GM10248 (cell line): ENCODE measurements around the gene SNHG17.
"Not testable (repeated sequence)": the region's sequence is repeated elsewhere in the genome, so short reads cannot be mapped to it uniquely, and the experiment has no call there.

ENCODE experiments used
- CTCF ChIA-PET: fragments of 300-600 bp; sonication (Branson Sonifier 250); formaldehyde crosslinking; extraction: SDS; loops from one replicate; lab custom pipeline; 2021; ENCODE audit warnings: antibody characterized with exemption; lab: Yijun Ruan, JAX
- POLR2A ChIA-PET: fragments of 350-650 bp; sonication (Branson Sonifier 250); formaldehyde crosslinking; extraction: SDS; loops from one replicate; lab custom pipeline; 2020; ENCODE audit warnings: antibody characterized with exemption; lab: Yijun Ruan, JAX
- DNase-seq: peaks from one replicate; pipeline ENCODE4 v3.0.0; 2012; ENCODE audit errors: extremely low spot score
- CTCF ChIP-seq: IDR thresholded peaks from 2 replicates; pipeline ENCODE4 v1.5.1; 2012; ENCODE audit warnings: mild to moderate bottlenecking, low read depth; ENCODE audit errors: extremely low read depth, missing control alignments, control extremely low read depth

The SNHG17 gene

GRCh38 chr20:38404016-38404415 is 31.1 kb downstream of the SNHG17 start:
- no peak for TF ChIP-seq CTCF
- DNase-seq = no peak
- ChIA-PET POLR2A (no interaction called here), CTCF (no interaction called here)

GRCh38 chr20:38402816-38403215 is 32.3 kb downstream of the SNHG17 start:
- no peak for TF ChIP-seq CTCF
- CTCF ChIA-PET = no interaction called here
- no peak for DNase-seq
- POLR2A ChIA-PET = no interaction called here

DNA sequence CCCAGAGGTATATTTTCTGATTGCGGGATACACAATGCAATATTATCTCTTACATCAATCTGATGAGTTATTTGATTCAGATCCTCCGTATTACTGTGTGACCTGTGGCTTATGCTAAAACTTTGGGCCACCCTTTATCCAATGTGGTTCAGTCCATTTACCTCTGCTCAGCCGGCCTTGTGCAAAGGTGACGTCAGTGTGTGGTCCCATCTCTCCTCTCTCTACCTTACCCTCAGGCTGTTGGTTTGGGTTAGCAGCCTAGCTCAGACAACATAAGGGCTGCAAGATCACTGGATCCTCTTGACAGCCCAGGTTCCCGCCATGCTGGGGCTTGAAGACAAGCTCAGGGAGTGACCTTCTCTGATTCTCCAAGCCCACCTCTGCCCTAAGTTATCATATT is 33.0 kb downstream of the SNHG17 start:
- ChIA-PET CTCF (no interaction called here), POLR2A (no interaction called here)
- TF ChIP-seq CTCF = no peak
- DNase-seq = no peak

GRCh38 chr20:38395751-38396395 is 39.3 kb downstream of the SNHG17 start:
- POLR2A ChIA-PET, DNase-seq, CTCF ChIA-PET: not testable (repeated sequence)

GRCh38 chr20:38395165-38395564 is 40.0 kb downstream of the SNHG17 start:
- POLR2A ChIA-PET = no interaction called here
- CTCF ChIA-PET = interaction anchor here (1.1 kb wide), 1 partner anchor 25 kb away, joined by 4 read pairs; no protein-coding TSS in a partner anchor

GRCh38 chr20:38393259-38393658 is 41.9 kb downstream of the SNHG17 start:
- ChIA-PET POLR2A (no interaction called here), CTCF (interaction anchor here (1.3 kb wide), 1 partner anchor 15 kb away, joined by 4 read pairs; no protein-coding TSS in a partner anchor)

More at GRCh38 chr20:38395165-38395564, 40.0 kb downstream of the SNHG17 start:
- TF ChIP-seq CTCF = no peak
- no peak for DNase-seq

More at GRCh38 chr20:38393259-38393658, 41.9 kb downstream of the SNHG17 start:
- TF ChIP-seq CTCF = no peak
- DNase-seq = no peak
